Posterior vena cava (tissue), 2 donors: ENCODE data around the gene SLC20A1. TPM values are rescaled to one million over a fixed set of nuclear protein-coding genes. Genes with fewer than 3 reads are reported as not detected.
"Not testable (repeated sequence)": the region's sequence is repeated elsewhere in the genome, so short reads cannot be mapped to it uniquely, and the experiment has no call there.

Experiments used
- DNase-seq: peaks from one replicate; pipeline ENCODE4 v3.0.0-alpha.2; 2020; ENCODE audit warnings: low spot score
- intact Hi-C, 2 donors: fragments of 100-400 bp; cut with DNase I; formaldehyde crosslinking; loops; one replicate each; pipeline versions ENCODE4 v1.14.1 to v1.14.2; 2022 to 2023
- total RNA-seq, 2 donors: library from RNA; stranded (reverse); fragmentation: NEBNext Ultra II Directional; extraction: Animal tissue kit (Norgen Biotek cat#: 25700); gene quantifications; one replicate each; pipeline ENCODE4 v1.2.1, GENCODE V29; 2021
- donor health status: DM: yes; HTN: yes; CAD: no.
- donor health status: DM: yes; HTN: yes; CAD: no.

SLC20A1 gene
- total RNA-seq, 2 donors from 2014 or later, result 41.0 to 43.6 TPM

DNA sequence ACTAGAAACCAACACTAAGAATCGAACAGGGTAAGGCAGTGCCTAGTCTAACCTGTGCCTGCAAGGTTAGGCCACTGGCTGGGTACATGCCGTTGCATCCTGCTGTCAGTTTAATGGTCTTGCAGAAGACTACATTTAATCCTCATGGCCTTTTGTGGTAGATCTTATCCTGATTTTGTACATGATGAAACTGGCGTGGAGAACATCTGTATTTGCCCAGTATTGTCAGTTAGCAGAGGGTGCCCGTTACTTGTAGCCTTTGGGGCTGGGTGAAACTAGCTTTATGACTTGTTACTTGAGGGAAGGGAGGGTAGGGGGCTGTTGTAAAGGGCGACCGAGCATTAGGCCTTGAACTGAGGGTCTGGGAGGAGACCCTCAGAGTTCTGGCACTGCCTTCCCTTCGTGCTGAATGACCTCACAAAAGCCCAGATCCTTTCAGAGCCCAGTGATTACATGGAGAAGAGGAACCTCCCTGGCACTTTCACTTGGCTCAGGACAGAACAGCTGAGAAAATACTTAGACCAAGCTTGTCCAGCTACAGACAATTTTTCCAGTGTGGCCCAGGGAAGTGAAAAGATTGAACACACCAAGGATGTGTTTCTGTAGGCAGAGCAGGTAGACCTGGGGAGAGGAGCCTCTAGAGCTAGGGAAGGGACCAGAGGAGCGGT lies 19.5 kb downstream of the SLC20A1 start:
- DNase-seq, result no peak
- intact Hi-C loops, result no loop called here

DNA sequence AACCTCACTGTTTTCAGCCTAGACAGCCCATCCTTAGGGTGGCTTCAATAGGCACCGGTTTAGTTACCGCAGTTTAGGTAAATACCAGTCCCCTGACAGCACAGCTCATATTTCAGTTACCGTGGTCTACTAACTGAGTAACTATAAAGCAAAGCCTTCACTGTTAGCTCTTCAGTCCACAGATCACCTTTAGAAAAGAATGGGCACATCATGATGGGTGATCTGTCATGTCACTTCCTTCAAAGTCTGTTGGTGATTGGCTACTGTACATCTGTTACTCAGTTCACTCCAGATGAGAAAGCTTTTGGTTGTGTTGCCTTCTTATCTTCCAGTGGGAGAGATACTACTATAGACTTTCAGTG lies 21.0 kb downstream of the SLC20A1 start:
- DNase-seq, result no peak
- intact Hi-C loops, result no loop called here

DNA sequence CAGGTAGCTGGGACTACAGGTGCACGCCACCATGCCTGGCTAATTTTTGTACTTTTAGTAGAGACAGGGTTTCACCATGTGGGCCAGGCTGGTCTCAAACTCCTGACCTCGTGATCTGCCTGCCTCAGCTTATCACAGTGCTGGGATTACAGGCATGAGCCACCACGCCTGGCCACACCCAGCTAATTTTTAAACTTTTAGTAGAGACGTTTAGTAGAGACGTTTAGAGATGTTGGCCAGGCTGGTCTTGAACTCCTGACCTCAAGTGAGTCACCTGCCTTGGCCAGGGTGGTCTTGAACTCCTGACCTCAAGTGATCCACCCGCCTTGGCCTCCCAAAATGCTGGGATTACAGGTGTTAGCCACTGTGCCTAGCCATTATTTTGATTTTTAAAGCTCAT lies 21.8 kb downstream of the SLC20A1 start:
- DNase-seq, intact Hi-C loops: not testable (repeated sequence)

DNA sequence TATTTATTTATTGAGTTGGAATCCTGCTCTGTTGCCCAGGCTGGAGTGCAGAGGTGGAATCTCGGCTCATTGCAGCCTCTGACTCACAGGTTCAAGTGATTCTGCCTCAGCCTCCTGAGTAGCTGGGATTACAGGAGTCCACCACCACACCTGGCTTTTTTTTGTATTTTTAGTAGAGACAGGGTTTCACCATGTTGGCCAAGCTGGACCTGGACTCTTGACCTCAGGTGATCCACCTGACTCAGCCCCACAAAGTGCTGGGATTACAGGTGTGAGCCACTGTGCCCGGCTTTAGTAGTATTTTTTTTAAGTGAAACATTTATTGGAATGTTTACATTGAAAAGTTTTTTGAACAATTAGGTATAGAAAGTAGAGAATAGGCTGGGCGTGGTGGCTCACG lies 23.9 kb downstream of the SLC20A1 start:
- intact Hi-C loops, result loop anchor here in 1 of 2 donors (5.0 kb wide), 1 partner anchor 587 kb away; no protein-coding TSS in a partner anchor
- DNase-seq, result no peak

DNA sequence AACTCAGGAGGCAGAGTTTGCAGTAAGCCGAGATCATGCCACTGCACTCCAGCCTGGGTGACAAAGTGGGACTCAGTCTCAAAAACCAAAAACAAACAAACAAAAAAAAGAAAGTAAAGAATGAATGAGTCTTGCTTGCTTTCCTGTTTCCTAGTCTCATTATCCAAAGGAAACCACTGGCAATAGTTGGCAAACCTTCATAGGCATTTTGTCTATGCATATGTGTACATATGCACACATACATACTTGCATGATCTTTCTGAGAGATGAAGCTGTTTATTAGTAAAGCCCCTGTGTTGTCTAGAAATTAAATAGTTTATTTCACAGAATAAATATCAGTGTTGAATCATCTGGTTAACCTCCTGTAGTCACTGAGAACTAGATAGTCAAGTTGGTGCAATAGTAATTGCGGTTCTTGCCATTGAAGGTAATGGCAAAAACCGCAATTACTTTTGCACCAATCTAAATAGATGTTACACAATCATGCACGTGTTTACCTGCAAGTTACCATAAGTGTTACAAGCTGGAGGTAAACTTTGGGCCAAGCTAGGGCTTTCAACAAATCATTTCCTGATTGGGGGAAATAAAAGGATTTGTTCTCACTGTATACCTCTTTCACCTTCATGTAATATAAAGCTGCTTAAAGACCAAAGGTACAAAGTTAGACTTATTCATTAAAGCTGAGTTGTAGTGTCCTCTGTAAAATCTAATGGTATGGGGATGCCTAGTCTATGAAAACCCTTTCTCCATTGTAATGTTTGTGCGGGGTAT lies 24.7 kb downstream of the SLC20A1 start:
- DNase-seq, result no peak
- intact Hi-C loops, result loop anchor here in 1 of 2 donors (5.0 kb wide), 1 partner anchor 588 kb away; no protein-coding TSS in a partner anchor

DNA sequence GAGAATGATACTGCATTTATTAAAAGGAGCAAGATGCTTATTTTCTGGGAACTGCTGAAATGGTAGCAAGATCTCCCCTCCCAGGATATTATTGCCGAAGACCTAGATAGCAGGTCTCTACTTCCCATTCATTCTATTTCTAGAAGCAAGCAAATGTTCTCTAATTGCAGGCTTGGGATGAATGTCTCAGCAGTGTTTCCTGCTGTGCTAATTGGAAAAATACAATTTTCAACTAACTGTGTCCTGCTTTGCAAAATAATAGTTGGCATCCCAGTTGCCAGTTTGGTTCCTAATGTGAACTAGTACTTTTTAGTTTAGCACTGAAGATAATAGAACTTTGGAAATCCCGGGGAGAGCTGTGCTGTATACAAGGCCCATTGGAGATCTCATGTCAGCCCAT lies 26.1 kb downstream of the SLC20A1 start:
- intact Hi-C loops, result loop anchor here in 1 of 2 donors (5.0 kb wide), 1 partner anchor 590 kb away; no protein-coding TSS in a partner anchor
- no peak for DNase-seq

DNA sequence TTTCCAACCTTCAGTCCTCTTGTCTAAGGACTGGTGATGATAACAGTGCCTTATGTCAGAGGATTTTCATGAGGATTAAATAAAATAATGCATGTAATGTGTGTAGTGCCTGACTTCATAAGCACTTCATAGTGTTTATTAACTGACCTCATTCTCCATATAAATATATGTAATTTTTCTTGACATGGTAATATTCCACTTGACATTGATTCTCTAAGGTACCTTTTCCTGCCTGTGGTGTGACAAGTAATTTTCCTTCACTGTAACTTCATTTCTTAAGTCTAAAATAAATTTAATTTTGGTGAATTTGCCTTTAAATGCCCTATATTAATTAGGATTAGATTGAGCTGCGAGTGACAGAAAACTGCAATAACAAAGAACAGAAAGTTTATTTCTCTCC lies 27.3 kb downstream of the SLC20A1 start:
- DNase-seq, result no peak
- intact Hi-C loops, result loop anchor here in 1 of 2 donors (5.0 kb wide), 1 partner anchor 591 kb away; no protein-coding TSS in a partner anchor

DNA sequence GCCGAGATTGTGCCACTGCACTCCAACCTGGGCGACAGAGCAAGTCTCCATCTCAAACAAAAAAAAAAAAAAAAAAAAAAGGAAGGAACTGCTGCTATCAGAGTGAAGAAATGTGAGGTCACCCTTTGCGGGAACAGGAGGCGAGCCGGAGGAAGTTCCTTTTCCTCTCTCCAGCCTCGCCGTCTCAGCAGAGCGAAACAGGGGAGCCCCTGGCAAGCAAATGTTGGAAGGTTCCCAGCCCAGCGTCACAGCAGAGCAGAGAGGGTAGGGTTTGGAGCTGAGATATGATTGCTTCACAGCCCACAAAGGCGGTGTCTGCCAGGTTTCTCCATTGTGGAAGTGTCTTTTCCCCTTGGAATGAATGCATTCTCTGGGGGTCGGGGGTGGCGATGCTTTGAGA lies 28.5 kb downstream of the SLC20A1 start:
- DNase-seq, result peak; percentile 94
- intact Hi-C loops, result loop anchor here in 1 of 2 donors (5.0 kb wide), 1 partner anchor 592 kb away; no protein-coding TSS in a partner anchor

DNA sequence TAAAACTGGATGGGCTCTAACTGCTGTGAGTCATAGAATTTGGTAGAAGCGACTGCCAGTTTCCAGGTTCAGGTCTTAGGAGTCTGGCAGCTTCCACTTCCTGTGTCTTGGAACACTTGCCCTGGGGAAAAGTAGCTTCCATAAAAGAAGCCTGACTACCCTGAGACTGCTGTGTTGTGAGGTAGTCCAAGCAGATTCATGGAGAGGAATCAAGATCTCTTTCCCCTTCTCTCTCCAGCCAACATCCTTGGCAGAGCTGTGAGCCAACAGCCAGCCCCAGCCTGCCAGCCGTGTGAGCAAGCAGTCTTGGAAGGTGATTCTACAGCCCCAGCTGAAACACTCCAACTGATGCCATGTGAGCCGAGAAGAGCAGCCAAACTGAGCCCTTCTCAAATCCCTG lies 33.7 kb downstream of the SLC20A1 start:
- intact Hi-C loops, result no loop called here
- no peak for DNase-seq

DNA sequence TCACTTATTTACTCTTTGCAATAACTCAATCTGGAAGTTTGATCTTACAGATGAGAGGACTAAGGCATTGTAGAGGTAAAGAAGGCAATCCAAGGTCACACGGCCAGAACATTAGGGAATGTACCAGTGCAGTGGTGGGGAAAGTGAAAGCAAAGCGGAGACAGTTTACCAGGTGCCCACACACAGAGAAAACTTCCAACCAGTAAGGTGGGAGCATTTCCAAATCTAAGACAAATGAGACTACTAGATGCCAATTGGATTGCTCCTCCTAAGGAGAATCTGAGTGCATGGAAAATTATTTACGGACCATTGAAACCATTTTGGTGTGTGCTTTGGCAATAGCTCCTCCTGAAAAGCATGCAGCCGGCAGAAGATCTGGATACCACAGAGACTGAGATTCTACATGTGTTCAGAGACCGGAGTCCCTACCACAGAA lies 34.9 kb downstream of the SLC20A1 start:
- DNase-seq, result no peak
- intact Hi-C loops, result no loop called here

DNA sequence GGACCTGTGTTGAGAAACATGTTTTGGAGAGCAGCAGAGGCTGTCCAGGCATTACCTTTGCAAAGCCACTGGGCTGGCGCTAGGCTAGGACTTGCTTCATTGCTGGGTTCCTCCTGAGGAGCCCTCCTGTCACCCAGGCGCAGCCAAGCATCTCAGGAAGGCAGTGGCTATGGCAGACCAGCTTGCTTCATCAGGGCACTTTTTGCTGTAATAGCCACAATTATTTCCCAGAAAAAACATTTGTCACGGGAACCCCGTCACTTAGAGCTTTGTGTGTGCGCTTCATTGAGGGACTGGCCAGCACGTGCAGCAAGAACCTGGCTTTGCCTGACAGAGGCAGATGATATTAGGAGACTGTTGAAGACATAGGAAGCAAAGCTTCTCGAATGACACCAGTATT lies 36.4 kb downstream of the SLC20A1 start:
- DNase-seq, result no peak
- intact Hi-C loops, result no loop called here

DNA sequence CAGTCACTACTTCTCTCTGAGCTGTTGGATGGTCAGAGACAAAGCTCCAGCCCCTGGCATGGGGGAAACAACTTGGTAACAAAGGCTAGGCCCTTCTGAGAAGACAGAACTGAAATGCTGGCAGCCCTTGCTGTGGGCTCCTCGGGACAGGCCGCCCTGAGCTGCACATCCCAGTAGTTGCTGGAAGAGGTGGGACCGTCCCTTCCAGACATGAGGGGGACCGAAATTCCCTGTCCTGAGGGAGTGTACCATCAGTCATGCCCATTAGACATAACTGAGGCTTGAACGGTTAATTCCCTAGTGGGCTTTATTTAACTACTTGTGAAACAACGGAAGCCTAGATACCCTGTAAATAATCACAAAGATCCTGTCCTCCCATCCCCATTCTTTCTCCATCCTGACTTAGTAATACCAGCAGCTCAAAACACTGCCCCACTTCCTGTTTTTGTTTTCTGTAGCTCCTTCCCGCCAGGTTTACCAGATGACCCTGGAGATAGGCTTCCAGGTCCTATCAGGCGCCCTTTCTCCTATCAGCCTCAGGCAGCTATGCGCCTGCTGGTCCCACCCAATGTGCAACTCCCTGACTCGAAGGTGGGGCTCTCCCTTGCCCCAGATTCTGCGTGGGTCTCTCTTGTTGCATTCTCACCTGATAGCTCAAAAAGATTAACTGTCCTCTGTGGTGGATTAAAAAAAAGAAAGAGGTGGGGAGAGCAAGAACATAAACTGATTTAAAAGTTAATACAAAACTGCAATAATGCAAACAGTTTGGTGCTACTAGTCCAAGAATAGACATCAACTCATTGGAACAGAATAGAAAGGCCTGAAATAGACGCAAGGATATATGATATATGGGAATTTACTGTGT lies 38.0 kb downstream of the SLC20A1 start:
- DNase-seq, result no peak
- intact Hi-C loops, result no loop called here

DNA sequence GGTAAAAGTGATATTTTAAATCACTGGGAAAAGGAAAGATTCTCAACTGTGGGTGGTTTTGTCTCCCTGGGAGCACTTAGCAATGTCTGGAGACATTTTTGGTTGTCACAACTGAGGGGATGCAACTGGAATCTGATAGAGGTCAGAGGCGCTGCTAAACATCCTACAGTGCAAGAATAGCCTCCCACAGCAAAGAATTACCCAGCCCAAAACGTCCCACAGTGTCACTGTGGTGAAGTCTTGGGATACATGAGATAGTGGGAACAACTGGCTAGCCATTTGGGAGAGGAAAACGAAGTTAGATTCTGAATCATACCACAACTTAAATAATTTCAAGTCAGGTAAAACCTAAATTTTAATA lies 38.7 kb downstream of the SLC20A1 start:
- intact Hi-C loops, result no loop called here
- DNase-seq, result no peak

DNA sequence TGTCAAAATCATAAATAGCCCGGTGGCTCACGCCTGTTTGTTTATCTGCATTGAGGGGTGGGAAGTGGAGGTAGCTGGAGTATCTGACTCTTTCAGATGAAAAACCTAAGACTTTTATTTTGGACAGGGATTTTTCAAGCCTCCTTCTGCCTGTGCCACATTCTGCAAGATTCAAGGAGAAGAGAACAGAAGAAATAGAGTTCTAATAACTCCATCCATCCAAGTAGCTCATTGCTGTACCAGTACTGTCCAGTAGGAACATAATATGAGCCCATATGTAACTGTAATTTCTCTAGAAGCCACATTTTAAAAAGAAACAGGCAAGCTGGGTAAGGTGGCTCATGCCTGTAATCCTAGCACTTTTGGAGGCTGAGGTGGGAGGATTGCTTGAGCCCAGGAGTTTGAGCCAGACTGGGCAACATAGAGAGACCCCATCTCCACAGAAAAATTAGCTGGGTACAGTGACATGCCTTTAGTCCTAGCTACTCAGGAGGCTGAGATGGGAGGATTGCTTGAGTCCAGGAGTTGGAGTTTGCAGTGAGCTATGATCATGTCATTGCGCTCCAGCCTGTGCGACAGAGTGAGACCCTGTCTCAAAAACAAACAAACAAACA lies 39.6 kb downstream of the SLC20A1 start:
- intact Hi-C loops, result no loop called here
- no peak for DNase-seq

DNA sequence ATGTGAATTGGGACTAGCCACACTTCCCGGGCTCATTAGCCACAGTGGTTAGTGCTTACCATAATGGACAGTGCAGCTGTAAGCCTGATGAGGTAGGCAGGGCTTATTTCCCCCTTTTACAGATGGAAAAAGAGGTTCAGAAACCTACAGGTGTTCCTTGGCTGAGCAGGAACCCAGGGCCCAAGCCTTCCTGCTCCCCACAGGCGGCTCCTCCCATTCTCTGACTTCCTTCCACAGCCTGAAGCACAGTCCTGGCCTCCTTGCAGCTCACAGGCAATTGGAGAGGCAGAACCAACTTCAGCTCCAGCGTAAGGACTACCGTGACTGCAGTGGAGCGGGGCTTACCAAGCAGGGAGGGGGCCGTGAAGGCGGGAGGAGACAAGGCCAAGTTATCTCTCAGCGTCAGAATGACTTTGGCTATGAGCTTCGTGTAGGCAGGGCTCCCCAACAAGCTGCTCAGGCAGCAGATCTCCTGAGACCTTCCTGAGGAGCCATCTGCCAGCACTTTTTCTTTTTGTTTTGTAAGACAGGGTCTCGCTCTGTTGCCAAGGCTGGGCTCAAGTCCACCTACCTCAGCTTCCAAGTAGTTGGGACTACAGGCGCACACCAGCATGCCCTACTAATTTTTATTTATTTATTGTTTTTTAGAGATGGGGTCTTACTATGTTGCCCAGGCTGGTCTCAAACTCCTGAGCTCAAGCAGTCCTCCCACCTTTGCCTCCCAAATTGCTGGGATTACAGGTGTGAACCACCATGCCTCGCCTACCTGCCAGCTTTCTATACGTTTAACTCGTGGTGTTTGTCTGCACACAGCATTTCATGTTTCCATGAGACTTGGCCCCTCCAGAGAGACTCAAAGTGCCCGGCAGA lies 40.8 kb downstream of the SLC20A1 start:
- intact Hi-C loops, result no loop called here
- DNase-seq, result no peak

DNA sequence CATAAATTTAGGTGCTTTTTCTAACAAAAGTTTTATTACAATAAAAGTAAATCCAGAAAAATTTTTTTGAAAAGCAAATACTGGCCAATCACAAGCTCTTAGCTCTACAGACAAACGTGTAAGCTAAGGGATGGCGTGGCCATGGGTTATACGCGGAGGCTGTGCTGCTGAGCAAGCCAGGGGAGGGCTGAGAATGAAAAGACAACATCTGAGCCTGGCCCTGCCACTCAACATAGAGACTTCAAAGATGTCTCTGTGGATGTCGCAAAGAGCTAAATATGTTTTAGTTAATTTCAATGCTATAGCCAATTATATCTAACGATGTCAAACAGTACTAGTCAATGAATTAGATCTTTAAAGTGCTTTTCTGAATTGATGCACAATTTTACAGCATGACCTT lies 41.8 kb downstream of the SLC20A1 start:
- intact Hi-C loops, result no loop called here
- no peak for DNase-seq

DNA sequence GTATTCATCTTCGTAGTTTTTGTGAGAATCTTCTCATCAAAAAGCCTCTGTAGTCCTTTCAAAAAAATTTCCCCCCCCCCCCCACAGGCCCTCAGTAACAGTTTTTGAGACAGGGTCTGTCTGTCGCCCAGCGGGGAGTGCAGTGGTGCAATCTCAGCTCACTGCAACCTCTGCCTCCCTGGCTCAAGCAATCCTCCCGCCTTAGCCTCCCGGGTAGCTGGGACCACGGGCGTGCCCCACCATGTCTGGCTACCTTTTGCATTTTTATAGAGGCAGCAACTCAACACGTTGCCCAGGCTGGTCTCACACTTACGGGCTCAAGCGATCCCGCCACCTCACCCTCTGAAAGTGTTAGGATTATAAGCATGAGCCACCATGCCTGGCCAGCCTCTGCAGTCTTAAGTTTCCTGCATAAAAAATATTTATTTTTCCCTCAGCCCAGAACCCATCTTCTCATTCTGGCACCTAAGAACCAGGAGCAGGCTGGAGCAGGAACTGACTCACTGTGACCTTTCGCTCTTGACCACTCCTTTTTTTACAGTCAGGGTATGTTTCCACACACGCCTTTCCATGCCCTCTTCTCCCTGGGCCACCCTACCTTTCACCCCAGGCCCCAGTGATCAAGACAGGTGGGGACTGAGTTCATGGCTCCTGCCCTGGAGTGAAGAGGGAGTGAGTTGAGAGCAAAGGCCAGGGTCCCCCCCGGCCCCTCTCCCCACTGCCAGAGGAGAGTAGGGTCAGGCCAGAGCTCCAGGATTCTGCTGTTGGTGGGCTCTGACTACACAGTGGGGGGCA lies 42.5 kb downstream of the SLC20A1 start:
- DNase-seq, result no peak
- intact Hi-C loops, result no loop called here
